Colonic mucosa (tissue), 4 donors: ENCODE results near the gene ATP2C2. TPM values are rescaled to one million over a fixed set of nuclear protein-coding genes. Genes with fewer than 3 reads are reported as not detected.

Experiments
- DNase-seq: peaks from one replicate; pipeline ENCODE4 v3.0.0-alpha.2; 2020
- H3K27ac ChIP-seq: fragments of 200-600 bp; one replicate; pipeline ENCODE4 v1.8.0; 2021
- H3K27me3 ChIP-seq: fragments of 200-600 bp; one replicate; pipeline ENCODE4 v1.8.0; 2021
- H3K36me3 ChIP-seq: fragments of 200-600 bp; one replicate; pipeline ENCODE4 v1.8.0; 2021
- H3K4me1 ChIP-seq: fragments of 200-600 bp; one replicate; pipeline ENCODE4 v1.8.0; 2021; ENCODE audit warnings: mild to moderate bottlenecking
- H3K4me3 ChIP-seq: fragments of 200-600 bp; one replicate; pipeline ENCODE4 v1.8.0; 2021
- H3K9ac ChIP-seq, 2 donors: one replicate each; pipeline ENCODE4 v1.7.0; 2013; ENCODE audit warnings: control low read depth in 2 of 2, low read depth in 2 of 2, low read length in 2 of 2
- H3K9me3 ChIP-seq: fragments of 200-600 bp; one replicate; pipeline ENCODE4 v1.8.0; 2021
- intact Hi-C: fragments of 100-400 bp; cut with DNase I; formaldehyde crosslinking; loops from one replicate; pipeline ENCODE4 v1.14.1; 2022
- total RNA-seq, 2 donors: library from RNA; stranded (reverse); fragmentation: NEBNext Ultra II Directional in 1 of 2; extraction: Animal tissue kit (Norgen Biotek cat#: 25700) in 1 of 2; gene quantifications; one replicate each; pipeline ENCODE4 v1.2.1, GENCODE V29; 2021
- TF ChIP-seq, protein P1 (sequence below): fragments of 200-600 bp; IDR thresholded peaks from one replicate; pipeline ENCODE4 v1.8.0; 2022; ENCODE audit warnings: antibody characterized with exemption, mild to moderate bottlenecking
- donor health status: healthy.
- donor health status: DM: no; HTN: no; CAD: no.
- donor health status: DM: no; HTN: no; CAD: no.

Gene ATP2C2
- total RNA-seq, 2 donors from 2014 or later: 126 to 220 TPM

DNA sequence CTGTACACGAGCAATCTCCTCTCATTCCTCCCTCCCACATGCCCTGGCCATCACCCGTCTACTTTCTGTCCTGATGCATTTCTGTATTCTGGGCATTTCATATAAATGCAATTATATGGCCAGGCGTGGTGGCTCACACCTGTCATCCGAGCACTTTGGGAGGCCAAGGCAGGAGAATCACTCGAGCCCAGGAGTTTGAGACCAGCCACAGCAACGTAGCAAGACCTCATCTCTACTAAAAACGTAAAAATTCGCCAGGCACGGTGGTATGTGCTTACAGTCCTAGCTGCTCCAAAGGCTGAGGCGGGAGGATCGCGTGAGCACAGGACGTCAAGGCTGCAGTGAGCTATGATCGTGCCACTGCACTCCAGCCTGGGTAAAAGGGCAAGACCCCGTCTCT lies 131.3 kb downstream of the ATP2C2 start:
- Histone ChIP-seq H3K4me1 (no peaks in the 10 kb centered on the region), H3K4me3 (no peak overlapping the region), H3K27ac (no peak overlapping the region), H3K9ac (no peak overlapping the region), H3K9me3 (no peaks in the 10 kb centered on the region), H3K36me3 (no peaks in the 10 kb centered on the region), H3K27me3 (no peaks in the 10 kb centered on the region)
- intact Hi-C loops: no loop called here
- no peak for DNase-seq
- TF ChIP-seq, protein P1, sequence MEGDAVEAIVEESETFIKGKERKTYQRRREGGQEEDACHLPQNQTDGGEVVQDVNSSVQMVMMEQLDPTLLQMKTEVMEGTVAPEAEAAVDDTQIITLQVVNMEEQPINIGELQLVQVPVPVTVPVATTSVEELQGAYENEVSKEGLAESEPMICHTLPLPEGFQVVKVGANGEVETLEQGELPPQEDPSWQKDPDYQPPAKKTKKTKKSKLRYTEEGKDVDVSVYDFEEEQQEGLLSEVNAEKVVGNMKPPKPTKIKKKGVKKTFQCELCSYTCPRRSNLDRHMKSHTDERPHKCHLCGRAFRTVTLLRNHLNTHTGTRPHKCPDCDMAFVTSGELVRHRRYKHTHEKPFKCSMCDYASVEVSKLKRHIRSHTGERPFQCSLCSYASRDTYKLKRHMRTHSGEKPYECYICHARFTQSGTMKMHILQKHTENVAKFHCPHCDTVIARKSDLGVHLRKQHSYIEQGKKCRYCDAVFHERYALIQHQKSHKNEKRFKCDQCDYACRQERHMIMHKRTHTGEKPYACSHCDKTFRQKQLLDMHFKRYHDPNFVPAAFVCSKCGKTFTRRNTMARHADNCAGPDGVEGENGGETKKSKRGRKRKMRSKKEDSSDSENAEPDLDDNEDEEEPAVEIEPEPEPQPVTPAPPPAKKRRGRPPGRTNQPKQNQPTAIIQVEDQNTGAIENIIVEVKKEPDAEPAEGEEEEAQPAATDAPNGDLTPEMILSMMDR: no peak

DNA sequence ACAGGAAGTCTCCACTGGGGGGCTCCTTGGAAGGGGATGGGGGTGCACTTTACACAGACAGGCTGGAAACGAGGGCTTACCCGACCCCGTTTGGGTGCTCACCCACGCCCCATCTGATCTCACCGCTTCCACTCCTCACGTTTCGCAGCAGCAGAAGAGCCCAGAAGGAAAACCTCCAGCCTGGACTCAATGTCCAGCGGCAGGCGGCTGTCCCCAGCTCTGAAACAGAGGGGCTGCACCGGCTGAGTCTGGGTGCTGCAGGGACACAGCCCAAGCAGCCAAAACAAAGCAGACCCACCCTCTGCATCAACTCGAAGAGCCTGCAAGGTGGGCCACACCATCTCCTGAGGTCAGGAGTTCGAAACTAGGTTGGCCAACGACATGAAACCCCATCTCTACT lies 132.2 kb downstream of the ATP2C2 start:
- H3K4me1 ChIP-seq: no peaks in the 10 kb centered on the region

DNA sequence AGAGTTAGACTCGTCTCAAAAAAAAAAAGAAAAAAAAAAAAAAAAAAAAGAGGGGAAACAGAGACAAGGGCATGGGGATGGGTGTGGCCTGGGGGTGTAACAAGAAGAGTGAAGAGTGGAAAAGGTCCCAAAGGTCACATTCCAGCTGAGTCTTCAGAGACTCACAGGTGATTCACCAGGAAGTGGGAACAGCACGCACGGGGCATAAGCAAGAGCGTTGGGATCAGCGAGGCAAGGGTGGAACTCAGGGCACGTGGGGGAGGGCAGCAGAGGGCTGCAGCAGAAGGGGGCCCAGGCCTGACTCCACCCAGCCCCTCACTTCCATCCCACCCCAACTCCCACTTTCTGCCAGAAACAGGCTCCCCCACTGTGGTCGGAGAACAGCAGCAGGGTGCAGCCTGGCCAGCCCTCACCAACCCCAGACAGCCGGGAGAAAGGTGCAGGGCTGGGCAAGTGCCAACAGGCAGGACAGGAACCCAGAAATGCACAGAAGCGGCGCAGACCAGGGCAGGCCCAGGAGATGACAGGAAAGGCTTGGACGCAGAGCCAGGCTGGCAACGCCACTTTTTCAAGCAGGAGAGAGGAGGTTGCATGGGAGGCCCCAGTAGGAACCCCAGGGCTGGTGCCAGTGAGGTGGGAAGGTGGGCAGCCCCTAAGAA lies 132.9 kb downstream of the ATP2C2 start:
- Histone ChIP-seq H3K9me3 (no peaks in the 10 kb centered on the region), H3K9ac (no peak overlapping the region), H3K27me3 (no peaks in the 10 kb centered on the region), H3K27ac (peak overlapping the region; percentile 39), H3K36me3 (no peaks in the 10 kb centered on the region), H3K4me1 (no peaks in the 10 kb centered on the region), H3K4me3 (no peak overlapping the region)
- intact Hi-C loops: no loop called here
- TF ChIP-seq, protein P1: no peak
- DNase-seq: no peak

More for the DNA sequence above, 132.2 kb downstream of the ATP2C2 start:
- no peak for DNase-seq
- Histone ChIP-seq H3K9me3 (no peaks in the 10 kb centered on the region), H3K27ac (no peak overlapping the region), H3K36me3 (no peaks in the 10 kb centered on the region), H3K9ac (no peak overlapping the region), H3K27me3 (no peaks in the 10 kb centered on the region), H3K4me3 (no peak overlapping the region)
- intact Hi-C loops: no loop called here
- TF ChIP-seq, protein P1: no peak

DNA sequence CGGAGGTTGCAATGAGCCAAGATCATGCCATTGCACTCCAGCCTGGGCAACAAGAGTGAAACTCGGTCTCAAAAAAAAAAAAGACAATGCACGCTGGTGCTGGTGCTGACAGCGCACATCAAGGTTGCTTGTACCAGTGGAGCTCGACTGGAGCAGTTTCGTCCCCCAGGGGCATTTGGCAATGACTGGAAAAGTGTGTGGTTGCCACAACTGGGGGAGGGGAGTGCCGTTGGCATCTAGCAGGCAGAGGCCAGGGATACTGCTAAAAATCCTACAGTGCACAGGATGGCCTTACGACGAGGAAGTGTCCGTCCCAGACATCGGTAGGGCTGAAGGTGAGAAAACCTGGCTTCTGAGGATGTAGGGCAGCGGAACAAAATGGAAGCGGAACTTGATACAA lies 133.7 kb downstream of the ATP2C2 start:
- intact Hi-C loops: no loop called here
- Histone ChIP-seq H3K27me3 (no peaks in the 10 kb centered on the region), H3K36me3 (no peaks in the 10 kb centered on the region), H3K4me1 (no peaks in the 10 kb centered on the region), H3K9ac (no peak overlapping the region), H3K27ac (no peak overlapping the region), H3K4me3 (no peak overlapping the region), H3K9me3 (no peaks in the 10 kb centered on the region)
- DNase-seq: no peak
- TF ChIP-seq, protein P1: no peak

DNA sequence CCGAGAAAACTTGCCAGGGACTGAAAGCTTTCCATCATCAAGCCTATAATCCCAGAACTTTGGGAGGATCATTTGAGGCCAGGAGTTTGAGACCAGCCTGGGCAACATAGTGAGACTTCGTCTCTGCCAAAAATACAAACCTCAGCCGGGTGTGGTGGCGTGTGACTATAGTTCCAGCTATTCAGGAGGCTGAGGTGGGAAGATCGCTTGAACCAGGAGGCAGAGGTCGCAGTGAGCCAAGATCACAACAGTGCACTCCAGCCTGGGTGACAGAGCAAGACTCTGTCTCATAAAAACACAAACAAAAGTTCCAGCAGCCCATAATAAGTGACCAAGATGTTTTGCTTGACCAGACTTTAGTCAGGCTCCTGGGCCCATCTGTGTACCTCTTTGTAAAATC lies 134.2 kb downstream of the ATP2C2 start:
- Histone ChIP-seq H3K27ac (no peak overlapping the region), H3K9ac (no peak overlapping the region), H3K4me1 (no peaks in the 10 kb centered on the region), H3K4me3 (no peak overlapping the region), H3K36me3 (no peaks in the 10 kb centered on the region), H3K27me3 (no peaks in the 10 kb centered on the region), H3K9me3 (no peaks in the 10 kb centered on the region)
- DNase-seq: no peak
- intact Hi-C loops: no loop called here
- TF ChIP-seq, protein P1: no peak
